ENCODE results near the gene KIF1A.
"Not testable (repeated sequence)": the region's sequence is repeated elsewhere in the genome, so short reads cannot be mapped to it uniquely, and the experiment has no call there.

KIF1A gene

GRCh38 chr2:240848900-240849680, 29.1 kb upstream of the KIF1A start:
- no peak for DNase-seq (ENCODE audit: insufficient read length, low spot score)
- no peak for FAIRE-seq

DNA sequence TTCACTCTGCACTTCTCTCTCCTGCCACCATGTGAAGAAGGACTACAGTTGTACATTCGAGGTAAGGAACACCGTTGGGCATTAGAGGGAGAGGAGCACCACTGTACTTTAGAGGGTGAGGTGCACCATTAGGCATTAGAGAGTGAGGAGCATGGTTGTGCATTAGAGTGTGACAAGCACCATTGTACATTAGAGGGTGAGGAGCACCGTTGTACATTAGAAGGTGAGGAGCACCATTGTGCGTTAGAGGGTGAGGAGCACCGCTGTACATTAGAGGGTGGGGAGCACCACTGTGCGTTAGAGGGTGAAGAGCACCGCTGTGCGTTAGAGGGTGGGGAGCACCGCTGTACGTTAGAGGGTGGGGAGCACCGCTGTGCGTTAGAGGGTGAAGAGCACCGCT, 27.8 kb upstream of the KIF1A start:
- no peak for FAIRE-seq
- DNase-seq (ENCODE audit: insufficient read length, low spot score), result no peak

GRCh38 chr2:240846873-240847595, 27.0 kb upstream of the KIF1A start:
- DNase-seq (ENCODE audit: insufficient read length, low spot score), result no peak
- no peak for FAIRE-seq

DNA sequence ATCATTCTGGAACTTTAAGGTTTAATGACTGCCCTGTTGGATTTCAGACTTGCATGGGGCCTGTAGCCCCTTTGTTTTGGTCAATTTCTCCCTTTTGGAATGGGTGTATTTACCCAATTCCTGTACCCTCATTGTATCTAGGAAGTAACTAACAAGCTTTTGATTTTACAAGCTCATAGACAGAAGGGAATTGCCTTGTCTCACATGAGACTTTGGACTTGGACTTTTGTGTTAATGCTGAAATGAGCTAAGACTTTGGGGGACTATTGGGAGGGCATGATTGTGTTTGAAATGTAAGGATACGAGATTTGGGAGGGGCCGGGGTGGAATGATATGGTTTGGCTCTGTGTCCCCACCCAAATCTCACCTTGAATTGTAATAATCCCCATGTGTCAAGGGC, 26.3 kb upstream of the KIF1A start:
- FAIRE-seq; DNase-seq (ENCODE audit: insufficient read length, low spot score): not testable (repeated sequence)

GRCh38 chr2:240840435-240841060, 20.5 kb upstream of the KIF1A start:
- DNase-seq (ENCODE audit: insufficient read length, low spot score), result no peak
- FAIRE-seq, result no peak

DNA sequence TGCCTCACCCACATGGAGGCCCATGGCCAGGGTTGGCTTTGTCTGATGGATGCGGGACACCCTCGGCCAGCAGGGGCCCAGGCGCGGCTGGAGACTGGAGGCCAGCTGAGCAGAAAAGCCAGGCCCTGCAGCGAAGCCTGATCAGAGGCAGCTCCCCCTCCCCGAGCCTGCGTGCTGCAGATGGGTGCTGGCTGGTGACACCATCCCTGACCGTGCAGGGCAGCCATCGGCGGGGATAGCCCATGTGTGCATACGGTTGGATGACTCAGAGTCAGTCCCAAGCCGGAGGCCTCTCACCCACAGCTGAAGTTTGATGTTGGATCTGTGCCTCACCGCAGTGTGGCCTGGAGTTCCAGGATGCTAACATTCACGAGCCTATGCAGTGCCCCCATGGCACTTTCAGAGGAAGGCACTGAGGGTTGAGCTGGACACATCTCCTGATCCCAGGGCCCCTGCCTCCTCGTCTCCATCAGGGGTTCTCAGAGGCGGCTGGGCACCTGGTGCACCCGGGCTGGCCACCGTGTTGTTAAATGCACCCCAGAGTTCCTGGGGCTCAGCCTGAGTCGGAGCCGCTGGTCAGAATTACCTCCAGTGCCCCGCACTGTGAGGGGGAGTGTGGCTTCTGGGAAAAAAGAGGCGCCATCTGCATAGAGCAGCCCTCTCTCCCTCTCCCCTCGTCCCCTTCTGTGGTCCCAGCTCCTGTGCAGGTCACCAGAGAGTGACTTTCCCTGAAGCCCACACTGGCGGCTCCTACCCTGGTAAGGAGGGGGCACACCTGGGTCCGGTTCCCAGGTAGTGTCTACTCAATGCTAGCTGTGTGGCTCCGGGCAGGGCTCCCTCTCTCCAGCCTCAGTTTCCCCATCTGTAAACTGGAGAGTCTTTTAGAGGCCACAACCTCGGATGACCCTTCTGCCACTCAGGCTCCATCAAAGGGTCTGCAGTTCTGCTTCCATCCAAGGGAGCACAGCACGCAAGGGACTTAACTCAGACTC, 19.4 kb upstream of the KIF1A start:
- no peak for DNase-seq (ENCODE audit: insufficient read length, low spot score)

DNA sequence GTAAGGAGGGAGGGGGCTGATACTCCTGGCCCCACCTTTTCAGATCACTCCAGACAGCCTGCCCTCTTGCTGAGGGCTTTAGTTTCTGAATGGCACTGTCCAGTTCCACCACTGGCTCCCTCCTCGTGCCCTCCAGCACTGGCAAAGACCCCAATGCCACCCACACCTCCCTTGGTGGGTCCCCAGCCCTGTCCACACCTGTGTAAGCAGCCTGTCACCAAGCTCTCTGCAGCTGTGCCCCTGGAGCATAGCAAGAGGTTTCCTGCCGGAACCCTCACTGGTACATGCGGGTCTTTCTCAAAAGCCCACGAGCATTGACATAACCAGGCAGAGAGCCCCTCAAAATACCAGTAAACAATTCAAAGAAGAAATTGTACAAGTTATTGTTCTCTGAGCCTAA, 17.6 kb upstream of the KIF1A start:
- DNase-seq (ENCODE audit: insufficient read length, low spot score) (no peak), FAIRE-seq (no peak)

More for the DNA sequence above, 19.4 kb upstream of the KIF1A start:
- FAIRE-seq, result no peak

DNA sequence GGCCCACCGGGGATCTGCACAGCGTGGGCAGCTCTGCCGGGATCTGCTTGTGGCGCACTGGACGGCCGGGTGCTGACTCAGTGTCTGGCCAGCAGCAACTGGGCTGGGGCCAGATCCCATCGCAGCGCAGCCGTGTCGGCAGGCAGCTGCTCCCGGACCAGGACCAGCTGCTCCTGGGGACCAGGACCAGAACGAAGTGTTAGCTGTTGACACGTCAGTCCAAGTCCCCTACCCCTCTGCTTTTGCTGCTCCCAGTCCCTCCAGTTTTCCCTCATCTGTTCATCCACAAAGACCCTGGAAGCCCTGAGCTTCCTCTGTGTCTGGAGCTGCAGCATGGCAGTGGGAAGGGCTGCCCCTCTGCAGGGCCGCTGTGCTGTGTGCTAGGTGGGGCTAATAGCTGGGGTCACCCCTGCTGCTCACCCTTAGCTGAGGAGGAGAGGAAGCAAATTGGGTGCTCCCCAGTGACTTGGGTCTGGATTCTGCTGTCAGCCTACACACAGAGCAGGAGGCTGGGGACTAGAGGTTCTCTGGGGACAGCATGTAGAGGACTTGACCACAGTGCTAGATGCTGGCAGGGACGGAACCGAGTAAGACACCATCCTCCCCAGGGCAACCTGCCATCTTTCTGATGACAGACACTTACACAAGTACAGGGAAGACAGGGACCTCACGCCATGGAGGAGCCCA, 16.9 kb upstream of the KIF1A start:
- FAIRE-seq, result no peak
- no peak for DNase-seq (ENCODE audit: insufficient read length, low spot score)

- no peak for FAIRE-seq
Observed at GRCh38 chr2:240835528-240835927, 15.5 kb upstream of the KIF1A start.

GRCh38 chr2:240834377-240834975, 14.5 kb upstream of the KIF1A start:
- DNase-seq (ENCODE audit: insufficient read length, low spot score) (no peak), FAIRE-seq (no peak)

More at GRCh38 chr2:240835528-240835927, 15.5 kb upstream of the KIF1A start:
- no peak for DNase-seq (ENCODE audit: insufficient read length, low spot score)

- no peak for FAIRE-seq
- DNase-seq (ENCODE audit: insufficient read length, low spot score), result no peak
Observed at GRCh38 chr2:240833724-240834285, 13.8 kb upstream of the KIF1A start.

DNA sequence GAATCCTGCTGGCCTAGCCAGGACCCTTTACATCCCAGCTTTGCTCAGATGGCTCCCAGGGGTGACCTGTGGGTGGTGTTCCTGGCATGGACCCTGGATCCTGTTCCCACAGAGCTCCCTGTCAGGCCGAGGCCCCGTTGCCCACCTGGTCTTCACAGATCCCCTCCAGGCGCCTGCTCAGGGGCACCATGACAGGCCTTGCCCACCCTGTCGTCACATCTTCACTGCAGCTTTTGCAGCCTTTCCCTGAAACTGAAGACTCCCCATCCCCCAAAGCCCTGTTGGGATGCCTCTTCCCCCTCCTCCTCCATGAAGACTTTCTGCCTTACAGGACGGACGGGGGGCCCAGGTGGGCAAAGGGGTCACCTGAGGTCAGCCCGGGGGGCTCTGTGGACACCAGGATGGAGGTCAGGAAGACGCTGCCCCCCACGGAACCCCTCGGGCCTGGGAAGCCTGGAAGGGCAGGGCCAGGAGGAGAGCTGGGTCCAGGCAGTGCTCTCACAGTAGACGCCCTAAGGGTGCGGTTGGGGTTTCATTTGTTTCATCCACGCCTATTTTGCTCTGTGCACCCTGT, 13.0 kb upstream of the KIF1A start:
- FAIRE-seq, result no peak

GRCh38 chr2:240832205-240832727, 12.2 kb upstream of the KIF1A start:
- peak; percentile 97 for FAIRE-seq
- DNase-seq (ENCODE audit: insufficient read length, low spot score), result peak; percentile 93

More for the DNA sequence above, 13.0 kb upstream of the KIF1A start:
- DNase-seq (ENCODE audit: insufficient read length, low spot score), result no peak

- no peak for DNase-seq (ENCODE audit: insufficient read length, low spot score)
Observed at GRCh38 chr2:240831594-240832204, 11.7 kb upstream of the KIF1A start.

DNA sequence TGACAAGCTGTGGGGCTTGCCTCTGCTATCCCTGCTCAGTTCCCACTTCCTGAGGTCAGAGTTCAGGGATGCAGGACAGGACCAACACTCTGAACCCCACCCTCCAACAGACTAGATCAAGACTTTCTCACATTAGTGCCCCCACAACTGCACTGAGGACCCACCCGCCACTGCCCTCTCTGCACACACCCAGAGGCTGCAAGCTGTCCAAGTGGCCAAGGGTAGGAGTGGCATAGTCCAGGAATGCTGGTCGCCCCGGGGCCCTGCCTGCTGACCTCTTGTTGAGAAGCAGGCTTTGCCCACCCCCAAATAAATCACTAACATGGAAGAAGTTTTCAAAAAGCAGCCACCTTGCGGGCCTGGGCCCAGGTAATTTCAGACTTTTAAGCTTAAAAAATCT, 5.5 kb upstream of the KIF1A start:
- DNase-seq (ENCODE audit: insufficient read length, low spot score), result no peak

More at GRCh38 chr2:240831594-240832204, 11.7 kb upstream of the KIF1A start:
- no peak for FAIRE-seq

GRCh38 chr2:240823449-240824336, 3.7 kb upstream of the KIF1A start:
- FAIRE-seq, result no peak
- DNase-seq (ENCODE audit: insufficient read length, low spot score), result no peak

More for the DNA sequence above, 5.5 kb upstream of the KIF1A start:
- no peak for FAIRE-seq

DNA sequence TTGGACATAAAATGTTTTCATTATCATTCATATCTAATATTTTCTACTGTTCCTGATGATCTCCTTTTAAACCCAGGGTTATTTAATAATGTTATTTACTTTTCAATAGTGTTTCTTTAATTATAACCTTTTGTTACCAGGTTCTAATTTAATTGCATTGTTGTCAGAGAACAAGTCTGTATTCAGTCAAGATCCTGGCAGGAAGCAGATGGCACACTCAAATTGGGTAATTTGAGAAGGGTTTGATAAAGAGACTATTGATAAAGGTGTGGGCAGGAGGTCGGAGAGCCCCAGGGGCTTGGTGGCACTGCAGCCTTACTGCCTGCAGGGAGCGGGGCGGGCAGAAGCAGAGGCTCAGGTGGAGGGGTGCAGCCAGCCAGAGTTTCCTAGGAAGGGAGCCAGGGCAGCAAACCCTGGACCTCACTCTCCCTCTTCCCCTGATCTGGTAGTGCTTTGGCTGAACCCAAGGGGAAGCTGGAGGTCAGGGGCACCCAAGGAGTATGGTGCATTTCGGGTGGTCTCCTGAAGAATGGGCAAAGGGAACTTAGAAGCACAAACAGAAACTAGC, 2.3 kb upstream of the KIF1A start:
- FAIRE-seq (no peak), DNase-seq (ENCODE audit: insufficient read length, low spot score) (no peak)

Data from GM19239 (cell line).